ENCODE data around the gene BMX.

DNA sequence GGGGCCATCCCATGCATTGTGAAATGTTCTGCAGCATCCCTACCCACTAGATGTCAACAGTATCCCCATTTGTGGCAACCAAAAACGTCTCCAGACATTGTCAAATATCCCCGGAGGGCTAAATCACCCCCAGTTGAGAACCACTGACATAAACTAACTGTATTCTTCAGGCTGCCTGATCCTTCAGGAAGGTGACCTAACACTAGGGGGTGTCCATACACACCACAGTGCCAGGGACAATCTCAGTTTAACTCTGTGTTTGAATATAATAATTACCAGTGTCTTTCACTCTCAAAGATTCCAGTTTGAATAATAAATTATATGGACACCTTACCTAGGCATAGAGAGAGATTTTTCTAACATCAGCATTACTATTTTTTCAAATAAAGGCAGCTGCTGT is 93.8 kb downstream of the BMX start:
- TF ChIP-seq POLR2A (IDR thresholded peaks at IDR 0.05; ENCODE audit: low read length) (no peak), GATA1 (IDR thresholded peaks at IDR 0.05; ENCODE audit: low read depth, low read length) (no peak)
